CD4-positive, alpha-beta T cell treated with Interleukin-1 beta for 1 hour (primary cell): ENCODE measurements around the gene SEC14L3.

Experiments used
- DNase-seq, 2 donors: peaks; one replicate each; pipeline ENCODE4 v3.0.0-alpha.2; 2020 to 2022

The SEC14L3 gene

DNA sequence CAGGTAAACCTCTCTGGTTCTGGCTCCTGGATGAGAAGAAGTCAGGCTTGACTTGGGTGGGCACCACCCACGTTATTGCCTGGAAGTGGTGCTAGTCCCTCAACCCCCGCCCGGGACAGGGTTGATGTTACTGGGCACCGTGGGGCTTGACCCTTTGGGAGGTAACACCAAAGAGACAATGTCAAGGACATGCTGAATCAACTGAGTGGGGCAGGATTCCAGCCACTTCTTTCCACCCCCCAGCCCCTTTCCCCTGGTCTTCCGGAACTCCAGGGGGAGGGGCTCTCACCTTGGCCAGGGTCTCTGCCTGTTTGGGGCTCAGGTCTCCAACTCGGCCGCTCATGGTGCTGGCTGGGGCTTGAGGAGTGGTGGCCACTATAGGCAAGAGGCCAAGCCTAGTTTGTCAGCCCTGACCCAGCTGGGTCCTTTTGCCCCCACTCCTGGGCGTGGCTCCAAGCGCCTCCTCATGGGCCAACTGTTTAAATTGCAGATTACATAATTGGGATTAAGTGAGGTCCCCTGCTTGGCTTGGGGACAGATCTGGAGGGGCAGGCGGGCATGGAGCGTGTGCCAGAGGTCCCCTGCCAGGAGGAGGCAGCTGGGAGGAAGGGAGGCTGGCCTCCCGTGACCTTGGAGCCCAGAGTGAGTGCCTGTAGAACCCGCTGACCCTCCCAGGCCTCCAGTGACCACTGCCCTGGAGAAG, at the start of gene SEC14L3:
SEC14L3 (minus strand) TSS at position 402 of the 703 bp plus-strand sequence; CDS start at position 343, 59 bp downstream.
- no peak for DNase-seq

DNA sequence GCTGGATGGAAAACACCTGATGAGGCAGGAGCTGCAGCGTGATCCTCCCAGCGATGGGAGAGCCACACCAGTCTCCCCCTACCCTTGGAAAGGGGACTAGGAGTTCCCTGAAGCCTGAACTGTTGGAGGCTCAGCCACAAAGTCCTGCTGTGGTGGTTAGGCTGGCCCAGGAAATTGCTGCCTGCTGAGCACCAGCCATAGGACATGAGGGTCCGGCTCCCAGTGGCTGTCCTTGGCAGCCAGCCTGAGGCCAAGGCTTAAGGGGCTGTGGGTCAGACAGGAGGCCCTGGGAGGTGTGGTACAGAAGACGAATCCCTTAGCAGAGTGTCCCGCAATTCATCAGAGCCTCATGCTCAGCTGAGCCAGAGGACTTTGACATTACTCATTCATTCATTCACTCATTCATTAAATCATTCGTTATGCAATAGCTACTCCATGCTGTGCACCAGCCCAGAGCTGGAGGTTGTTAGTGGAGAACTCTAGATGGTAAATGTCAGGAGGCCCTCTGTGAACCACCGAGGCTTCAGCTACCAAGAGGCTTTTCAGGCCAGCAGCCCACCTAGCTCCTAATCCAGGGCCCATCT, 48.1 kb upstream of the SEC14L3 start:
- no peak for DNase-seq

- no peak for DNase-seq
Measured at GRCh38 chr22:30516731-30517130, 44.9 kb upstream of the SEC14L3 start.

GRCh38 chr22:30516273-30516672, 44.5 kb upstream of the SEC14L3 start:
- no peak for DNase-seq

GRCh38 chr22:30514252-30514651, 42.4 kb upstream of the SEC14L3 start:
- DNase-seq = no peak

DNA sequence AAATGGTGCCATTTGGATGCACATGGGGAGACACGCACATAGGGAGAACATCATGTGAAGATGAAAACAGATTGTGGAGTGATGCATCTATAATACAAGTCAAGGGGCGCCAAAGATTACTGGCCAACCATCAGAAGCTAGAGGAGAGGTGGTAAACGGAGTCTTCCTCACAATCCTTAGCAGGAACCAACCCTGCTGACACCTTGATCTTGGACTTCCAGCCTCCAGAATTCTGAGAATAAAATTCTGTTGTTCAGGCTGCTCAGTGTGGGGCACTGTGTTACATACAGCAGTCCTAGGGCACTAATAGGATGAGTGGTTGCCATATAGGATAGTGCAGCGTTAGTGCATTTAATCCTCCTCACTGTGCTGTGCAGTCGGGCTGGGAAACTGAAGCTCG, 41.6 kb upstream of the SEC14L3 start:
- no peak for DNase-seq

- no peak for DNase-seq
Measured at GRCh38 chr22:30511911-30512310, 40.1 kb upstream of the SEC14L3 start.

- DNase-seq = no peak
Measured at GRCh38 chr22:30511109-30511508, 39.3 kb upstream of the SEC14L3 start.

GRCh38 chr22:30508216-30508615, 36.4 kb upstream of the SEC14L3 start:
- no peak for DNase-seq

- DNase-seq = no peak
Measured at GRCh38 chr22:30507670-30508069, 35.9 kb upstream of the SEC14L3 start.

DNA sequence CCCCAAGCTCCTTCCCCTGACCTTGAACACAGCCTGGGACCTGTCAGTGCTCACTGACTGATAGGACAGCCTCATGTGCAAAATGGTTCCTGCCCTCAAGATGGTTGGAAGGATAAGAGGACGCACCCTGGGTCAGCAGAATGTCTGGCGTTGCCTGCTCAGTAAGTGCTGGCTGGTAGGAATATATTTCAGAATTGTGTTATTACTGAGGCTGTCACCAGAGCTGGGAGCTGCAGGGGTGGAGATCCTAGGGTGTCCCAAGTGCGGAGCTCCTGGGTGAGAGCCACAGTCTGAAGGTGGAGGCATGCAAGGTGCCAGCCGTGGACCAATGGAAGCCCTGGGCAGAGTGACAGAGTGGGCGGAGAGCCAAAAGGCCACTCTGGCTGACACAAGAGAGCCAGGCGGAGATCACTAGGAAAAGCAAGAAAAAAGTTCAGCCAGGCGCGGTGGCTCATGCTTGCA, 34.7 kb upstream of the SEC14L3 start:
- no peak for DNase-seq

GRCh38 chr22:30503551-30503950, 31.7 kb upstream of the SEC14L3 start:
- no peak for DNase-seq

DNA sequence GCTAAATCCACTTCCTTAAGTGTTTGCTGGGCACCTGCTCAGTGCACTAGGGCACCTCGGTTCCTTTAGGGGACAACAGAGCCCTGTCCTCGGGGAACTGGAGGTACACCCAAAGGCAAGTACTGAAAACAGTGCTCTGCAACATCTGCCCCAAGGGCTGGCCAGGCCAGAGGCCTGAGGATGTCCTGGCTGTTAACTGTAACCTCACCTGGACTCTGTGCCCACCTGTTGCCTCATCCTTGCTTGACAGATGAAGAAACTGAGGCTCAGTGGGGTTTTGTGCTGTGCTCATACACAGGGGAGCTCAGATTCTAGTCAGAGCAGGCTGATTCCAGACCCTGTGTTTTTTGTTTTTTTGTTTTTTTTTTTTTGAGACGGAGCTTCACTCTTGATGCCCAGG, 31.1 kb upstream of the SEC14L3 start:
- DNase-seq = no peak

DNA sequence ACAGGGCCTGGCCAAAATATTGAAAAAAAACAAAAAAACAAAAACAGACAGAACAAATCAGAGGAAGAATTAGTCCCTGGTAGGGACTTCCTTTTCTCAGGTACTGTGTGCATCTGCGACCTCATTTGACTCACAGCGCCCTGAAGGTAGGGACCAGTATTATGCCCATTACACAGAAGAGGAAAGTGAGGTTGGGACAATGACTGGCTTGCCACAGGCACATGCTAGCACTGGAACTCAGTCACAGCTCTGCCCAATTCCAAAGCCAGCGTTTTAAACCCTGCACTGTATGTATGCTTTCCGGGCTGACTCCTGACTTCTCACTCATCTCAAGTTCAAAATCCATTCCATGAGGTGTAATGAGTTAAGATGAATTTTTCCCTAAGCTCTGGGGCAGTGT, 30.3 kb upstream of the SEC14L3 start:
- DNase-seq = no peak

DNA sequence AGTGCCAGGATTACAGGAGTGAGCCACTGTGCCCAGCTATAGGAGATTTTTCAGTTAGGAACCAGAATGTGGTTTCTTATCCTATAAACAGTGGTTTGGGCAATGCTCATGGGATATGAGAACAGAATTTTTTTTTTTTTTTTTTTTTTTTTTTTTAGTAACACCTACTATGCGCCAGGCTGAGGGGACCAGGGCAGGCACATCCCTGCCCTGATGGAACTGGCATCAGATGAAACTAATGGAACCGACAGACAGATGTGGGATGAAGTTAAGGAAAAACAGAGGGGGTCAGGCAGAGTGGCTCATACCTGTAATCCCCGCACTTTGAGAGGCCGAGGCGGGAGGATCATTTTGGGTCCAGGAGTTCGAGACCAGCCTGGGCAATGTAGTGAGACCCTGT, 28.8 kb upstream of the SEC14L3 start:
- no peak for DNase-seq

- DNase-seq = no peak
Measured at GRCh38 chr22:30497466-30498150, 25.8 kb upstream of the SEC14L3 start.

DNA sequence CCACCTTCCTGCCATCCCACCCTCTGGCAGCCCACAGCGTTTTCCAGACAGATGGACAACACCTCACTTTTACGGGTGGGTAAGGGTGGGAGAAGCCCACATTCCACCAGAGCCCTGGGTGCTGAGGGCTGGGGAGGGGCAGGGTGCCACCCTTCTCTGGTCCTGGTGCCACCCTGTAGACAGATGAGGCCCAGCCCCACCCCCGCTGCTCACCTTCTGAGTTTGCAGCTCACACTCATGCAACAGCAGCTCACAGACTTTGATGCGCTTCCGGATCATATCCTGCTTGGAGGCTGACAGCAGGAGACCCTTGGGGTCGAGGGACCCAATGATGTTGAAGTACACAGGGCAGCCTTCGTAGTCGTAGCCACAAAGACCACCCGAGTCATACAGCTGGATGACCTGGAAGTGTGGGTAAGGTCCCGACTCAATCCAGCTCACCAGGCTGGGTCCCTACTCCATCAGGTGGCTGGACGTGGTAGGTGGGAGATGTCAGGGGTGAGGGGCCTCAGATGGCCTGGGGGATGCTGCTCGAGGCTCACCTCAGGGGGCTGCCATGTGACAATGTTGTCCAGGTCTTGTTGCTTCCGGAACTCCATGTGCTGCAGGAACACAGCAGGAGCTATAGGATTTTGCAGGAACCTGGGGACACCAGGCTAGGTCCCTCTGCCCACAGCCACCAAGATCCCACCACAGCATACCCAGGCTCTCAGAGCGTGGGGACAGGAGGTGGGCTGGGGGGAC, 23.4 kb upstream of the SEC14L3 start:
- DNase-seq = no peak

DNA sequence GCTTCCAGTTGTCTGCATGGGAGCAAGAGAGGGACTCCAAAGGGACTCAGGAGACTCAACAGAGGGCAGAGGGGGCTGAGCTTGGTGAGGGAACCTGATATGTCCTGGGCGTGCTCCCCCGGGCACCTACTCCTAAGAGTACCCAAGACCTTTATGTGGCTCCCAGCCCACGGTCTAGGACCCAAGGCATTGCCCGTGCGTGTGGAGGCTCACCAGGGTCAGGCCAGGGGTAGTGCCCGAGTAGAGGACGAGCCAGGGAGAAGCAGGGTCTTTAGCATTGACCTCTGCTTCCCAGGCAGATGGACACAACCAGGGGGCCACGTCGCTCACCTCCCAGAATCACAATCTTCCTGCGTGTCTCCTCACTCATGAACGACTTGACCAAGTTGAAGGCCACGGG, 20.3 kb upstream of the SEC14L3 start:
- no peak for DNase-seq

- no peak for DNase-seq
Measured at GRCh38 chr22:30491381-30491780, 19.6 kb upstream of the SEC14L3 start.

DNA sequence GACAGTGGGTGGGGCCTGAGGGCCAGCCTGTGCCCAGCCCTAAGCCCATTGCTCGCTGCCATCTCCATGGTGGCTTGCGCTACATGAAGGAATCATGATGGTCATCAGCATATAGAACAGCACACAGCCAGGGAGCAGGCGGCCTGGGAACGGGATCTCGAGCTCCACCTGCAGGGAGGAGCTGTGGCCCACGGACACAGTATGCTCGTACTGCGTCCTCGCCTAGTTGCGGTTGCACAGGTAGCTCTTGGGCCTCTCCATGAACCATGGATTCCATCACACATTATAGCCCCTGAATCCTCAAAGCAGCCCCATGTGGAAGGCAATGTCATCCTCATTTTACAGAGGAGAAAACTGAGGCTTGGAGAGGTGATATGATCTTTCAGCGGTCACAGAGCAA, 18.6 kb upstream of the SEC14L3 start:
- no peak for DNase-seq

DNA sequence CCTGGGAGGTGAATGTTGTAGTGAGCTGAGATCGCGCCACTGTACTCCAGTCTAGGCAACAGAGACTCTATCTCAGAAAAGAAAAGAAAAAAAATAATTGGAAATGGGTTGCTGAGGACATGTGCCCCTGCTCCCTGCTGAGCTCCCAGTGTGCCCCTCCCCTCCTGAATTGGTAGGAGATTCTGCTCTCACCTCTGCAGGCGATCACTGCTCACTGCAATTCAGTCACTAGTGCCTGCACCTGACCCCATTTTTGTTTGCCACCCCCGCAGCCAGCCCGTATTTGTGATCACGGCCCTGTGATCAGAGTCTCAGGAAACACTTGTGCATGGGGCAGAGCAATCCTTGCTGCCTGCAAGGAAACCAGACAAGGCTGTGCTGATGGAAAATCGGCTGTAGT, 16.3 kb upstream of the SEC14L3 start:
- no peak for DNase-seq

GRCh38 chr22:30486661-30487115, 14.9 kb upstream of the SEC14L3 start:
- DNase-seq = no peak

DNA sequence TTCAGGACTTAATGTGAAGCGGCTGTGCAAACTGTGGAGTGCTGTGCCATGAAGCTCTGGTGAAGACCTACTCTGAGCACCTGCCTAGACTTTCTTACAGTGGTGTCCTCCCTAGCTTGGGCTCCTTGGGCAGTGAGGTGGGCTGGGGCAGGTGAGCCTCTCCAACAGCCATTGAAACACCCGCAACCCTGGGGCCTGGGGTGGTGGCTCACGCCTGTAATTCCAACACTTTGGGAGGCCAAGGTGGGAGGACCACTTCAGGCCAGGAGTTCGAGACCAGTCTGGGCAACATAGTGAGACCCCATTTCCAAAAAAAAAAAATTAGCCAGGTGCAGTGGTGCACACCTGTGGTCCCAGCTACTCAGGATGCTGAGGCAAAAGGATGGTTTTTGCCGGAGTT, 14.3 kb upstream of the SEC14L3 start:
- no peak for DNase-seq
